Hematopoietic multipotent progenitor cell (in vitro differentiated cells): ENCODE results near the gene IL1R1. TPM values are rescaled to one million over a fixed set of nuclear protein-coding genes. Genes with fewer than 3 reads are reported as not detected.

Experiments
- DNase-seq, 3 donors: peaks; one replicate each; pipeline ENCODE4 v3.0.0-alpha.2; 2011 to 2015; ENCODE audit warnings: low read depth in 2 of 3, low spot score in 2 of 3
- total RNA-seq: library from RNA; depleted of rRNA; stranded (reverse); fragments of >200 nt; gene quantifications from one replicate; pipeline ENCODE4 v1.2.3, GENCODE V29; 2012

The IL1R1 gene
- total RNA-seq, 1 donor: 0.27 TPM

GRCh38 chr2:102193074-102193473 lies 50.5 kb downstream of the IL1R1 start:
- DNase-seq: no peak

DNA sequence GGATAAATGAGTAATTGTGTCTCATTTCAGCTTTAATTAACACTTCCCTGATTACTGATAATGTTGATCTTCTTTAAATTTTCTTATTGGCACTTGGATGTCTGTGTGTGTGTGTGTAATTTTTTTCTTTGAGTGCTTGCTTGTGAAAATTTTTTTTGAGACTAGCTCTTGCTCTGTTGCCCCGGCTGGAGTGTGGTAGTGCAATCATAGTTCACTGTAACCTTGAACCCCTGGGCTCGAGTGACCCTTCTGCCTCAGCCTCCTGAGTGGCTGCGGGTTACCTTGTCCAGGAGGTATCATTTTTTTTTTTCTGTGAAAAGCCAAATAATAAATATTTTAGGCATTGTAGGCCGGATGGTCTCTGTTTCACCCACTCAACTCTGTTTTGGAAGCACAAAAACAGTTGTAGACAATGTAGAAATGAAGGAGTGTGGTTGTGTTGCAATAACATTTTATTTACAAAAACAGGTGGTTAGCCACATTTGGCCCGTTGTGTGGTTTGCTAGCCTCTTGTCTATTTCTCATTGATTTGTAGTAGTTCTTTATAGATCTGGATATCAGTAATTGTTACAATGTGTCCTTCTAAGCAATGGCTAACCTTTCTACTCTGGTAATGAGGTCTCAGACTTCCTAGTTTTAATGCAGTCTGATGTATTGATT lies 52.2 kb downstream of the IL1R1 start:
- no peak for DNase-seq

DNA sequence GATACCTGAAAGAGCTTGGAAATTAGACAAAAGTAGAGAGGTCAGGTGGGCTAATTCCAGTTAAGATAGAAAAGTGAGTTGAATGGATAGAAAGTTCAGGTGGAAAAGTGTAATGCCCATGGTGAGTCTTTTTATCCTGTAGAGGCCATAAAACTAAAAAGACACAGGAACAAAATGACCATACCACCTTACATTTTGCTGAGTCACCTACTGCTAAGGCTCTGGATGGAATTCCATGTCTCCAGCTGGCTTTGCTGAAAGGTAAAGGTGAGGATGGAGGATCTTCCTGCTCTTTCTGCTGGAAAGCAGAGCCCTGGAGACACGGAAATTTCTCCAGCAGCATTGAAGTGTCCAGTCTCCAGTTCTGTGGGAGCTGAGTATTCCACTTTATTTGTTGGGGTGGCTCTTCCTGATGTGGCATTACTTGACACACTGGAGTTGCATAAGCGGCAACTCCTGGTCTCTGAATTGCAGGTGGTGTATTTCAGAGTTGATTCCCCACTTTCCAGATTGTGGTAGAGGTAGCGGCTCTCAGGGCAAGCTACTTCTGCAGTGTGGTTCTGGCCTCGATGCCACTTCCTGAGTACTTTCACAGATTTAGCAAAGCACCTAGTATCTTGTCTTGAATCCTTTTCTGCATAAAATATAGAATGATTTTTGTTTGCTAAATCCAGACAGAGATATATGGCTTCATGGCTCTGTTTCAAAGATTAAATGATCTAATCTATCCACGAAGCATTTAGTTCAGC lies 55.0 kb downstream of the IL1R1 start:
- no peak for DNase-seq

GRCh38 chr2:102200539-102200938 lies 58.0 kb downstream of the IL1R1 start:
- no peak for DNase-seq

- no peak for DNase-seq
Observed at GRCh38 chr2:102204638-102205037, 62.1 kb downstream of the IL1R1 start.

GRCh38 chr2:102206666-102207341 lies 64.3 kb downstream of the IL1R1 start:
- DNase-seq: no peak

DNA sequence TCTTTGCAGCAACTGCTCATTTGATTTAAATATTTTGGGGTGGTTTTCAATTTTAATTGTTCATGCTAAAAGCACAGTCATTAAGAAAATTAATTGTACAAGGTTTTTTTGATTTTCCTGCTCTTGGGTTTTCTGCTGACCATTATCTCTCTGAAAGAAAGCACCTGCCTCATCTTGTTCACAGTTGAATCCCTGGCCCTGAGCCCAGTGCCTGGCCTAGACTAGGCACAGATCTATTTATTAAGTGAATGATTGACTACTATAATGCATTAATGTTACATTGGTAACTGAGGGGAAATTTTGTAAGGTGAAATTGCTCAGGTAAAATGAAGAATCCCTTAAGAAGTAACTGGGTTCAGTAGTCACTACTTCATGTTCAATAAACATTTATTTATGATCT lies 66.2 kb downstream of the IL1R1 start:
- no peak for DNase-seq

DNA sequence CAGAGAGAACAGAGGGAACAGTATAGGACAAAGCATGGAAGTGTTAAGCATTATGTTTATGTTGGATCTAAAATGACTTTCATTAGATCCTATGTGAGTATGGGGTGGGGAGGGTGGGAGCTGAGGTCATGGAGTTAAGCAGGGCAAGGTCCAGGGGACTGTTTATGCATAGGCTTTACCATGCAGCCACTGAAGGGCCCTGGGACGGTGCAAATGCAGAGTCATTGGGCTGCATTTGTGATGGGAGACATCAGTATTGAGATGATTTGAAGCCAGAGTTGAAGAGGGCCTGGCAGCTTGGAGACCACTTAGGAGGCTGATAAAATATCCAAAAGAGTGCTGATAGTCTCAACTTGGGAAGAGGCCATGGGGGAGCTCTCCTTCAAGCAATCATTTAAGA lies 66.9 kb downstream of the IL1R1 start:
- DNase-seq: no peak

GRCh38 chr2:102217032-102217431 lies 74.5 kb downstream of the IL1R1 start:
- no peak for DNase-seq

DNA sequence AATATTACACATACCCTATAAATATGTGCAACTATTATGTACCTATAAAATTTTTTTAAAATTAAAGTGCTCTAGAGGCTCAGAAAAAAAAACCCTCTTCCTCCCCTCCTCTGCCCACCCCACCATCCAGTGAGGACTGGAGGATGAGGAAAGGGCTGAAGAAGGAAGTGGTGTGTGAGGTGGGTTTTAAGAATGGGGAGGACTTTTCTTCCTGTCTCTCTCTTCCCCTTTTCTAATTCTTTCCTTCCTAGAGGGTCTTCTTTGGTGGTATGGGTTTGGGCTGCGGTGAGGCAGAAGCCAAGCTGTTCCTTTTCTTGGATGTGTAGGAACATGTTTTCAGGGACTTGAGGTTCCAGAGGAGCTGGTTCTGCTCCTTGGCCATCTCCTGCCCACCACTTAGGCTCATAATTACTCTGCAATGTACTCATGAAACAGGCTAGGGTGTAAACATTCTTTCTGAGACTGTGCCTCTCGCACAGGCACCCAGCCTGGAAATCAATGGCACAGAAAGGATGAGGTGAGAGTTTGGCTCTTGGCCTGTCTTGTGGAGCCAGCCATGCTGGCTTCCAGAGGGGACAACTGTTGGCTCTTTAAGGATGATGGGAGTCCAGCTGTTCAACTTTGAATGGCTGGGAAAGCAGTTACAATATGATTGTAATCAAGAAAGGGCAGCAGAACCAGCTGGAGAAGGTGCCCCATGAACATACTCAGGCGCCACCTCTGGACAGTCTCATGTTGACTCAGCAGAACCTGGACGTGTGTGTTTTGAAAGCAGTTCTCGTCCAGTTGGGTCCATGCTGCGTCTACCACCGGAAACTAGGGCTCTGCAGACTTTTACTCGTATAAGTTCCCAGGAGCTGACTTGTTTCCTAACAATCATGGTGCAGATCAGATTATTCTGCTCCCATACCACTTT lies 82.5 kb downstream of the IL1R1 start:
- DNase-seq: peak in 1 of 3 donors; percentile 26

GRCh38 chr2:102226171-102226570 lies 83.6 kb downstream of the IL1R1 start:
- DNase-seq: no peak

- no peak for DNase-seq
Observed at GRCh38 chr2:102226612-102227391, 84.3 kb downstream of the IL1R1 start.

- DNase-seq: no peak
Observed at GRCh38 chr2:102229141-102229769, 86.7 kb downstream of the IL1R1 start.

Other genes with a start within 250 kb of the IL1R1 start
- gene IL1R2, start 150.8 kb upstream of the IL1R1 start, total RNA-seq: not detected
- not detected for gene IL1RL2, start 44.3 kb downstream of the IL1R1 start, total RNA-seq
- gene IL1RL1, start 168.8 kb downstream of the IL1R1 start, total RNA-seq: 1.6 TPM
- 1.3 TPM for gene IL18R1, start 213.1 kb downstream of the IL1R1 start, total RNA-seq